PC-3 (cell line): Measurements from ENCODE around the gene PEX14. TPM values are rescaled to one million over a fixed set of nuclear protein-coding genes. Genes with fewer than 3 reads are reported as not detected.

Source experiments
- ATAC-seq: fragments of 200-7000 bp; cut with Tn5 transposase; 2 replicates; pipeline ENCODE4 v1.9.1; 2020; ENCODE audit warnings: mild to moderate bottlenecking, moderate library complexity
- BruUV-seq: library from RNA; stranded (reverse); fragments of 400-500 nt; replicated peaks from 2 replicates; lab custom pipeline; 2021; lab: Mats Ljungman, UMichigan
- CTCF ChIA-PET: fragments of 300-600 bp; sonication (Branson Sonifier 250); formaldehyde crosslinking; loops from one replicate; lab custom pipeline; 2022; ENCODE audit warnings: antibody characterized with exemption; lab: Charles Lee
- POLR2A ChIA-PET: fragments of 300-600 bp; sonication (Branson Sonifier 250); formaldehyde crosslinking; loops from one replicate; lab custom pipeline; 2022; ENCODE audit warnings: antibody characterized with exemption; ENCODE audit not compliant: unreplicated experiment; lab: Charles Lee
- DNase-seq: peaks from one replicate; pipeline ENCODE4 v3.0.0-alpha.2; 2015
- H2AFZ ChIP-seq: fragments of 300-600 bp; sonication (generic); 2 replicates; pipeline ENCODE4 v1.6.0; 2016; ENCODE audit warnings: antibody characterized with exemption, low read length
- H3F3A ChIP-seq: fragments of 300-600 bp; sonication (generic); one replicate; pipeline ENCODE4 v1.6.0; 2017; ENCODE audit warnings: antibody characterized with exemption, low read length, control low read depth, mild to moderate bottlenecking; ENCODE audit not compliant: unreplicated experiment
- H3K27ac ChIP-seq: fragments of 300-600 bp; sonication (generic); 2 replicates; pipeline ENCODE4 v1.5.1; 2016; ENCODE audit warnings: mild to moderate bottlenecking, low read length
- H3K27me3 ChIP-seq: fragments of 300-600 bp; sonication (generic); 2 replicates; pipeline ENCODE4 v1.6.1; 2016; ENCODE audit warnings: low read length, mixed read lengths
- H3K36me3 ChIP-seq: fragments of 300-600 bp; sonication (generic); 2 replicates; pipeline ENCODE4 v1.6.1; 2016; ENCODE audit warnings: low read depth, mixed run types, low read length, mixed read lengths
- H3K4me1 ChIP-seq: fragments of 300-600 bp; sonication (generic); 2 replicates; pipeline ENCODE4 v1.5.1; 2016; ENCODE audit warnings: low read length; ENCODE audit not compliant: insufficient read depth
- H3K4me2 ChIP-seq: fragments of 300-600 bp; sonication (generic); 2 replicates; pipeline ENCODE4 v1.6.0; 2016; ENCODE audit warnings: low read length
- H3K4me3 ChIP-seq: fragments of 300-600 bp; sonication (generic); 2 replicates; pipeline ENCODE4 v1.5.1; 2016; ENCODE audit warnings: mild to moderate bottlenecking, low read length, mixed read lengths
- H3K79me2 ChIP-seq: fragments of 300-600 bp; sonication (generic); 2 replicates; pipeline ENCODE4 v1.6.1; 2017; ENCODE audit warnings: low read length, mixed read lengths
- H3K9ac ChIP-seq: fragments of 300-600 bp; sonication (generic); 2 replicates; pipeline ENCODE4 v1.6.0; 2016; ENCODE audit warnings: mild to moderate bottlenecking, low read length
- H3K9me2 ChIP-seq: fragments of 300-600 bp; sonication (generic); replicated peaks from 2 replicates; pipeline ENCODE4 v1.6.1; 2016; ENCODE audit warnings: mixed run types, low read length, mixed read lengths
- H3K9me3 ChIP-seq: fragments of 300-600 bp; sonication (generic); 2 replicates; pipeline ENCODE4 v1.6.1; 2016; ENCODE audit warnings: low read length, mixed read lengths
- H4K20me1 ChIP-seq: fragments of 300-600 bp; sonication (generic); 2 replicates; pipeline ENCODE4 v1.6.1; 2016; ENCODE audit warnings: low read length, mixed read lengths
- EZH2 ChIP-seq: fragments of 300-600 bp; sonication (generic); IDR thresholded peaks from one replicate; pipeline ENCODE4 v1.6.1; 2017; ENCODE audit warnings: antibody characterized with exemption, mild to moderate bottlenecking, low read length; ENCODE audit not compliant: unreplicated experiment
- EZH2phosphoT487 ChIP-seq: fragments of 300-600 bp; sonication (generic); IDR thresholded peaks from 2 replicates; pipeline ENCODE4 v1.6.1; 2018; ENCODE audit warnings: mild to moderate bottlenecking, antibody characterized with exemption, low read length, borderline replicate concordance
- intact Hi-C: fragments of 100-400 bp; cut with micrococcal nuclease; formaldehyde crosslinking; loops from 2 replicates; pipeline ENCODE4 v1.9.0; 2023
- total RNA-seq: library from RNA; depleted of rRNA; stranded (reverse); fragments of >200 nt; gene quantifications from 2 replicates; pipeline ENCODE4 v1.2.3, GENCODE V29; 2014
- TF ChIP-seq, protein P1 (sequence below): fragments of 300-600 bp; sonication (generic); conservative IDR thresholded peaks from 2 replicates; pipeline ENCODE4 v1.5.1; 2017; ENCODE audit warnings: antibody characterized with exemption, low read depth, mild to moderate bottlenecking, low read length

Gene PEX14
- total RNA-seq, 1 experiment from 2014 or later = 24.9 TPM

DNA sequence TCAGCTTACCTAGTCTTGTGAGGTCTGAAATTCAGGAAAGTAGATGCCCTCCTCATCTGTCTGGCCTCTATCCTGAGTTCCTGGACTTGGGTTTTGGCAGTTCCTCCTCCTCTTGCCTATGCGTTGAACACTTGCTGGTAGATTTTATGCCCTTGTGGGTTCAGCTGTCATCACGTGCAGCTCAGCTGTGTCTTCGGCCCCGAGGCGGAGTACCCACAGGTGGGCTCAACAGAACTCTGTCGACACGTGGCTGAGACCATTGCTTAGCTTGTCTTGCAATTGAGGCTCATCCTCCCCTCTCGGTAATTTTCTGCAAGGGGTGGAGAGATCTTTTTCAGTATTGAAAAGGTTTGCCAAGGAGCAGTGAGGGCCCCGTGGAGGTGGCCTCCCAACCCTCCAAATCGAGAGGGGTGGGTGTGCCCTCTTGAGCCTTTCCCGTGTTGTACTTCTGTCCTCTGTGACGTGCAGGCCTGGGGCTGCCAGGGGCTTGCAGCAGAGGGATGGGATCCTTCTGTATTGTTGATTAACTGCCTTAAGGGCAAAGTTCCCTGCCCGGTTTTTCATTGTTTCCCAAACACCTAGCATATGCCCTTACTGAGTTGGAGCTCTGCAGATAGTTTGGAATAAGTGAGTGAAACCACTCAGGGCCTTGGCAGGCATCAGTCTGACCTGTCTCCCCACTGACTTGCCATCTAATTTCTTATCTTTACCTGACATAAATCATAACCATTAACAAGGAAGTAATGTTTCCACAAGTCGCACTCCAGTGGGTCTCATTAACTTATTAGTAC is 41.6 kb upstream of the PEX14 start:
- H3K9me2 ChIP-seq = no peaks in the 10 kb centered on the region
- intact Hi-C loops = no loop called here
- CTCF ChIA-PET = interaction anchor here (0.7 kb wide), 1 partner anchor 90 kb away, joined by 3 read pairs; no protein-coding TSS in a partner anchor

DNA sequence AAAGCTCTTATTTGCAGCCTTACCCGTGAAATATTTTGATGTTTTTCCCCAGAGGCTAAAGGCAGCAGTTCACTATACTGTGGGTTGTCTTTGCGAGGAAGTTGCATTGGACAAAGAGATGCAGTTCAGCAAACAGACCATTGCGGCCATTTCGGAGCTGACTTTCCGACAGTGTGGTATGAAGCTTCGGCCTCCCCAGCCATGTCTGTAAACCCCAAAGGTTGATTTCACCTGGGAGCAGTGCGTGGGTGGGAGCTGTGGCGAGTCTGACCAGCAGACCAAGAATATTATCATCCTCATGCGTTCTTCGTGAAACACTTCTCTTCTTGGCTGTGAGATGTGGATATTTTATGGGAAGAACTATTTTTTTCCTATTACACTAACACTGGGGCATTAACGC is 41.0 kb upstream of the PEX14 start:
- no peaks in the 10 kb centered on the region for H3K9me2 ChIP-seq
- TF ChIP-seq EZH2 (no peak), EZH2phosphoT487 (no peak)
- TF ChIP-seq, protein P1, sequence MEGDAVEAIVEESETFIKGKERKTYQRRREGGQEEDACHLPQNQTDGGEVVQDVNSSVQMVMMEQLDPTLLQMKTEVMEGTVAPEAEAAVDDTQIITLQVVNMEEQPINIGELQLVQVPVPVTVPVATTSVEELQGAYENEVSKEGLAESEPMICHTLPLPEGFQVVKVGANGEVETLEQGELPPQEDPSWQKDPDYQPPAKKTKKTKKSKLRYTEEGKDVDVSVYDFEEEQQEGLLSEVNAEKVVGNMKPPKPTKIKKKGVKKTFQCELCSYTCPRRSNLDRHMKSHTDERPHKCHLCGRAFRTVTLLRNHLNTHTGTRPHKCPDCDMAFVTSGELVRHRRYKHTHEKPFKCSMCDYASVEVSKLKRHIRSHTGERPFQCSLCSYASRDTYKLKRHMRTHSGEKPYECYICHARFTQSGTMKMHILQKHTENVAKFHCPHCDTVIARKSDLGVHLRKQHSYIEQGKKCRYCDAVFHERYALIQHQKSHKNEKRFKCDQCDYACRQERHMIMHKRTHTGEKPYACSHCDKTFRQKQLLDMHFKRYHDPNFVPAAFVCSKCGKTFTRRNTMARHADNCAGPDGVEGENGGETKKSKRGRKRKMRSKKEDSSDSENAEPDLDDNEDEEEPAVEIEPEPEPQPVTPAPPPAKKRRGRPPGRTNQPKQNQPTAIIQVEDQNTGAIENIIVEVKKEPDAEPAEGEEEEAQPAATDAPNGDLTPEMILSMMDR = no peak
- no peak for ATAC-seq

More for the DNA sequence above, 41.6 kb upstream of the PEX14 start:
- Histone ChIP-seq H2AFZ (no peak overlapping the region), H3K4me1 (peaks cover 8% of the 10 kb centered on the region; the same call in 1 of the 2 replicates), H3K4me2 (no peak overlapping the region), H3K79me2 (peaks cover 16% of the 10 kb centered on the region), H3F3A (no peaks in the 10 kb centered on the region), H3K9ac (no peak overlapping the region), H3K36me3 (no peaks in the 10 kb centered on the region), H3K27me3 (no peaks in the 10 kb centered on the region), H4K20me1 (no peaks in the 10 kb centered on the region), H3K9me3 (no peaks in the 10 kb centered on the region), H3K27ac (no peak overlapping the region), H3K4me3 (no peak overlapping the region)
- ATAC-seq (no peak), DNase-seq (no peak)
- POLR2A ChIA-PET = no interaction called here
- TF ChIP-seq, protein P1 = no peak
- TF ChIP-seq EZH2 = no peak
- no peak for TF ChIP-seq EZH2phosphoT487
- no TSS peak for BruUV-seq

DNA sequence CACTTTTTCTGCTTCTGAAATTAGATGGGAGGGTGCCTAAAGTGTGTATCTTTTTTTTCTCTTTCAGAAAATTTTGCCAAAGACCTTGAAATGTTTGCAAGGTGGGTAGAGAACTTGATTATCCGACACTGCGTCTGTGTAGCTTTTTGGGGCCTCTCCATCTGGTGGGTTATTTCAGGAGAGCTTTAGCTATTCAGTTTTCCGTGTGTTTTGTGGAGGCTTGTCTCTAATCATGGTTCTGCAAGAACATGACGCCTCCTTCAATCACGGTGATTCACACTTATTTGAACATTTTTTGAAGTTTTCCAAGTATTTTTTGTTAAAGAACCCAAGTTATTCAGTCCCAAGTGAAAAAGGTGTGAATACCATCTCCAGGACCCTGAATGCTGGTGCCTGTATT is 40.2 kb upstream of the PEX14 start:
- CTCF ChIA-PET = no interaction called here
- Histone ChIP-seq H3K27ac (no peak overlapping the region), H3F3A (no peaks in the 10 kb centered on the region), H3K79me2 (peaks cover 16% of the 10 kb centered on the region), H3K9me3 (no peaks in the 10 kb centered on the region), H2AFZ (no peak overlapping the region), H3K4me1 (peaks cover 5% of the 10 kb centered on the region; the same call in 1 of the 2 replicates), H3K4me2 (no peak overlapping the region), H4K20me1 (no peaks in the 10 kb centered on the region), H3K9ac (no peak overlapping the region), H3K4me3 (no peak overlapping the region), H3K36me3 (no peaks in the 10 kb centered on the region), H3K27me3 (no peaks in the 10 kb centered on the region), H3K9me2 (no peaks in the 10 kb centered on the region)
- BruUV-seq = no TSS peak
- DNase-seq = no peak
- TF ChIP-seq EZH2 (no peak), EZH2phosphoT487 (no peak)
- TF ChIP-seq, protein P1 = no peak
- ATAC-seq = no peak
- POLR2A ChIA-PET = no interaction called here
- intact Hi-C loops = no loop called here

More for the DNA sequence above, 41.0 kb upstream of the PEX14 start:
- Histone ChIP-seq H3K36me3 (no peaks in the 10 kb centered on the region), H3K4me3 (no peak overlapping the region), H3K79me2 (peaks cover 16% of the 10 kb centered on the region), H3K27ac (no peak overlapping the region), H4K20me1 (no peaks in the 10 kb centered on the region), H3K4me1 (peaks cover 8% of the 10 kb centered on the region; the same call in 1 of the 2 replicates), H3K27me3 (no peaks in the 10 kb centered on the region), H2AFZ (no peak overlapping the region), H3K9me3 (no peaks in the 10 kb centered on the region), H3K9ac (no peak overlapping the region), H3F3A (no peaks in the 10 kb centered on the region), H3K4me2 (no peak overlapping the region)
- intact Hi-C loops = no loop called here
- ChIA-PET CTCF (no interaction called here), POLR2A (no interaction called here)
- DNase-seq = no peak
- no TSS peak for BruUV-seq
